HS-27A (cell line): ENCODE measurements around the gene QARS1.

Source experiments
- DNase-seq: peaks from one replicate; pipeline ENCODE4 v3.0.0-alpha.2; 2012; ENCODE audit warnings: low read depth, missing footprints

QARS1 gene

DNA sequence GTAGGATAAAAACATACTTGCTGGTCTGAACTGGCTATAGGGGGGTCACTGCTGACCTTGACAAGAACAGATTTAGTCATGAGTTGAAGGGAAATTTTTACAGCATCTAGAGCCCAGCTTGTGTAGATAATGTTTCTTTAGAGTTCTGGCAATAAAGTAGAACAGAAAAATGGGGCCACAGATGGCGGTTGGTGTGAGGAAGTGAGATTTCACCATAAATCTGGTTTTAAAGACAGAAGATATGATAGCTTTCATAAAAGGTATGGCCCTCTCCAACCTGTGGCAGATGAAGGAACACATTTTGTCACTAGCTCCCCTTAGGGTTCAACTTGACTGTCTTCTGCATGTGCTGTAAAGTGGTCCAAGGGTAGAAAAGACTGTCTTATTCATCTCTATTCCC lies 51.0 kb downstream of the QARS1 start:
- DNase-seq: no peak
